HepG2 (cell line): ENCODE measurements around the gene IHH. TPM values are rescaled to one million over a fixed set of nuclear protein-coding genes. Genes with fewer than 3 reads are reported as not detected.

ENCODE experiments used
- ADNP ChIP-seq: sonication (generic); formaldehyde crosslinking; IDR thresholded peaks from 2 replicates; pipeline ENCODE4 v1.4.0; 2020; ENCODE audit warnings: missing genetic modification reagents
- E2F1 ChIP-seq: sonication (generic); formaldehyde crosslinking; IDR thresholded peaks from 2 replicates; pipeline ENCODE4 v1.5.0; 2020; ENCODE audit warnings: missing genetic modification reagents
- EZH2 ChIP-seq: conservative IDR thresholded peaks from 2 replicates; pipeline ENCODE4 v1.6.1; 2012; ENCODE audit warnings: mild to moderate bottlenecking, low read depth, low read length, moderate library complexity
- GFI1 ChIP-seq: sonication (generic); formaldehyde crosslinking; IDR thresholded peaks from 2 replicates; pipeline ENCODE4 v1.5.0; 2020; ENCODE audit warnings: missing genetic modification reagents, mild to moderate bottlenecking, borderline replicate concordance
- HIC2 ChIP-seq: sonication (generic); formaldehyde crosslinking; IDR thresholded peaks from 2 replicates; pipeline ENCODE4 v1.9.0; 2022; ENCODE audit warnings: low read depth, missing genetic modification reagents
- ISL2 ChIP-seq: sonication (generic); formaldehyde crosslinking; IDR thresholded peaks from 2 replicates; pipeline ENCODE4 v1.5.0; 2020; ENCODE audit warnings: missing genetic modification reagents
- MAFF ChIP-seq: IDR thresholded peaks from 2 replicates; pipeline ENCODE4 v1.6.1; 2011; ENCODE audit warnings: low read depth, low read length, improper control_type of control experiment
- MED13 ChIP-seq: sonication (generic); formaldehyde crosslinking; IDR thresholded peaks from 2 replicates; pipeline ENCODE4 v1.5.0; 2020; ENCODE audit warnings: missing genetic modification reagents
- POLR2G ChIP-seq: fragments of 200-400 bp; formaldehyde crosslinking; IDR thresholded peaks from 2 replicates; pipeline ENCODE4 v1.6.1; 2018; ENCODE audit warnings: mild to moderate bottlenecking, low read depth, low read length, moderate library complexity
- SMAD1 ChIP-seq: sonication (generic); formaldehyde crosslinking; IDR thresholded peaks from 2 replicates; pipeline ENCODE4 v1.4.0; 2020; ENCODE audit warnings: missing genetic modification reagents, low read depth, mild to moderate bottlenecking, borderline replicate concordance
- SMAD9 ChIP-seq: sonication (generic); formaldehyde crosslinking; IDR thresholded peaks from 2 replicates; pipeline ENCODE4 v1.5.1; 2020; ENCODE audit warnings: mild to moderate bottlenecking, missing genetic modification reagents
- SOX13 ChIP-seq, 3 experiments: fragments of 450-650 bp in 1 of 3; sonication (generic) in 1 of 3; formaldehyde crosslinking in 1 of 3; IDR thresholded peaks in 2 of 3; conservative IDR thresholded peaks in 1 of 3; 2 replicates each; pipeline versions ENCODE4 v1.5.0 to v1.6.1; 2016 to 2020; ENCODE audit warnings: antibody characterized with exemption in 1 of 3, mild to moderate bottlenecking in 1 of 3, missing compliant biosample characterization in 1 of 3, missing genetic modification reagents in 1 of 3, moderate library complexity in 1 of 3
- ZBTB1 ChIP-seq: sonication (generic); formaldehyde crosslinking; IDR thresholded peaks from 2 replicates; pipeline ENCODE4 v1.4.0; 2020; ENCODE audit warnings: missing genetic modification reagents, borderline replicate concordance
- ZFY ChIP-seq: sonication (generic); formaldehyde crosslinking; IDR thresholded peaks from 2 replicates; pipeline ENCODE4 v1.4.0; 2020; ENCODE audit warnings: missing genetic modification reagents
- ZNF124 ChIP-seq: sonication (generic); formaldehyde crosslinking; IDR thresholded peaks from 2 replicates; pipeline ENCODE4 v1.4.0; 2020; ENCODE audit warnings: missing genetic modification reagents
- ZNF275 ChIP-seq: sonication (generic); formaldehyde crosslinking; IDR thresholded peaks from 2 replicates; pipeline ENCODE4 v1.8.0; 2022; ENCODE audit warnings: missing genetic modification reagents, mild to moderate bottlenecking, inconsistent platforms, borderline replicate concordance
- ZNF367 ChIP-seq: sonication (generic); formaldehyde crosslinking; IDR thresholded peaks from 2 replicates; pipeline ENCODE4 v1.4.0; 2020; ENCODE audit warnings: missing genetic modification reagents, borderline replicate concordance
- ZNF44 ChIP-seq: sonication (generic); formaldehyde crosslinking; IDR thresholded peaks from 2 replicates; pipeline ENCODE4 v1.5.1; 2020; ENCODE audit warnings: mild to moderate bottlenecking, missing genetic modification reagents
- ZNF510 ChIP-seq: sonication (generic); formaldehyde crosslinking; IDR thresholded peaks from 2 replicates; pipeline ENCODE4 v1.4.0; 2020; ENCODE audit warnings: low read depth, mild to moderate bottlenecking, missing genetic modification reagents
- polyA plus RNA-seq, 8 experiments: library from polyadenylated mRNA; depleted of rRNA in 3 of 8; stranded (reverse) in 7 of 8; unstranded in 1 of 8; fragments of >200 nt; fragmentation: Illumina TruSeq in 4 of 8; extraction: Trizol in 4 of 8; gene quantifications; 2 replicates each; pipeline versions ENCODE4 v1.2.1 to v1.2.3, GENCODE V29; 2011 to 2016; ENCODE audit warnings: low read depth in 4 of 8, missing spikeins in 1 of 8, mixed read lengths in 1 of 8; ENCODE audit not compliant: insufficient read depth in 1 of 8
- total RNA-seq, 5 experiments: library from RNA; depleted of rRNA; stranded (reverse); fragments of >200 nt; fragmentation: Illumina TruSeq; extraction: Trizol; gene quantifications; 2 replicates each; pipeline ENCODE4 v1.2.3, GENCODE V29; 2016; ENCODE audit warnings: low read depth in 1 of 5
- TF ChIP-seq, protein P1 (sequence below): sonication (generic); formaldehyde crosslinking; IDR thresholded peaks from 2 replicates; pipeline ENCODE4 v1.8.0; 2022; ENCODE audit warnings: mild to moderate bottlenecking, missing genetic modification reagents
- TF ChIP-seq, protein P2 (sequence below): sonication (generic); formaldehyde crosslinking; IDR thresholded peaks from 2 replicates; pipeline ENCODE4 v1.5.0; 2020; ENCODE audit warnings: missing genetic modification reagents, mild to moderate bottlenecking, borderline replicate concordance

Gene IHH
- total and polyA plus RNA-seq, 2 of the 13 experiments (the other 11 are each of a cell fraction or from before 2014, with no cell fraction given), result 0.42 TPM; not detected in 1

DNA sequence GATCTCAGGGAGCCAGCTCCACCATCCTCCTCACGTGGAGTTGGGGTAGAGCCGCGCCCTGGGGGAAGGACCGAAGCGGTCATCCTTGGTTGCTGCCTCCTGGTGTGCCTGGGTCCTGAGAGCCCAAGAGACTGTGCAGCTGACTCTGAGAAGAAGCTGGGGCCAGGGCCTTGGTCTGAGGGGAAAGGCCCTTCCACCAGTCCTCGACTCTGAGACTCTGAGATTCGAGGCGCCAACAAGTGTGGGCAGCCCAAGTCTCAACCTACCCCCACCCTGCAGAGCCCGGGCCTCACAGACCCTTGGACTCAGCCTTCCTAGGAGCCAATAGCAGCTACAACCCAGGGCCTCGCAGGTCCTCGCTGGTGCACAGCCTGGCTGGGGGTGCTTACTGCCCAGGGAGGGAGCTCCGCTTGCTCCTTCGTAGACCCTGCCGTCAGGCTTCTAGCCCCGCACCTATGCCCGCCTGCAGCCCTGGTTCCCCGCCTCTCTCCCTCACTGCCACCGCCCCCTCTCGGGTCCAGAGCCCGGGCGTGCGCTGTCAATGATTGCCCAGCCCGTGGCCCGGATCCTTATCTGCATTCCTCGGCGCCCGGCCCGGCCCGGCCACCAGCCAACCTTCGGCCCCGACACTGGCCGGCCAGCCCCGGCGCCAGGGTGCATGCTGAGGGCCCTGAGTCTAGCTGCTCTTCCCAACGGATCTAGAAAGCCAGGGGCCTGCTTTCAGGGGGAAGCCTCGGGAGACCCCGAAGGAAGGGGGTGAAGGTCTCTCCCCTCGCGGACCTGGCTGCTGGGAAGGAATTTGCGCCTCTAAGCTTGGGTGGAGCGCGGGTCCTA lies 2.0 kb downstream of the IHH start (continued):
- no peak for TF ChIP-seq ZBTB1 (CRISPR knock-in tag)
- TF ChIP-seq ZNF367 (CRISPR knock-in tag), result no peak
- no peak; the same call in 1 of the 2 replicates for TF ChIP-seq SOX13 (IDR thresholded peaks at IDR 0.05)
- TF ChIP-seq SOX13 (CRISPR knock-in tag; conservative IDR thresholded peaks at IDR 0.05 in 1 of 2, IDR thresholded peaks at IDR 0.05 in 1 of 2), result peak in 1 of 2 experiments; percentile 94; a peak in 2 of 4 replicates
- TF ChIP-seq GFI1 (CRISPR knock-in tag), result peak; percentile 60; the same call in 1 of the 2 replicates
- no peak for TF ChIP-seq E2F1 (CRISPR knock-in tag)
- TF ChIP-seq, protein P1, sequence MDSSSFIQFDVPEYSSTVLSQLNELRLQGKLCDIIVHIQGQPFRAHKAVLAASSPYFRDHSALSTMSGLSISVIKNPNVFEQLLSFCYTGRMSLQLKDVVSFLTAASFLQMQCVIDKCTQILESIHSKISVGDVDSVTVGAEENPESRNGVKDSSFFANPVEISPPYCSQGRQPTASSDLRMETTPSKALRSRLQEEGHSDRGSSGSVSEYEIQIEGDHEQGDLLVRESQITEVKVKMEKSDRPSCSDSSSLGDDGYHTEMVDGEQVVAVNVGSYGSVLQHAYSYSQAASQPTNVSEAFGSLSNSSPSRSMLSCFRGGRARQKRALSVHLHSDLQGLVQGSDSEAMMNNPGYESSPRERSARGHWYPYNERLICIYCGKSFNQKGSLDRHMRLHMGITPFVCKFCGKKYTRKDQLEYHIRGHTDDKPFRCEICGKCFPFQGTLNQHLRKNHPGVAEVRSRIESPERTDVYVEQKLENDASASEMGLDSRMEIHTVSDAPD (CRISPR knock-in tag), result peak; percentile 77; the same call in 1 of the 2 replicates
- peak; percentile 83; the same call in 1 of the 2 replicates for TF ChIP-seq ZNF510 (CRISPR knock-in tag)
- TF ChIP-seq MED13 (CRISPR knock-in tag), result no peak
- TF ChIP-seq MAFF, result no peak
- TF ChIP-seq ZNF124, result no peak
- TF ChIP-seq ADNP, result no peak
- peak; percentile 19; the same call in 1 of the 2 replicates for TF ChIP-seq SMAD1 (CRISPR knock-in tag)
- TF ChIP-seq HIC2 (CRISPR knock-in tag), result peak; percentile 92
- TF ChIP-seq POLR2G, result peak; percentile 65
- TF ChIP-seq ZNF275, result no peak
- no peak for TF ChIP-seq SMAD9 (CRISPR knock-in tag)
- TF ChIP-seq ISL2 (CRISPR knock-in tag), result peak; percentile 82
- TF ChIP-seq, protein P2, sequence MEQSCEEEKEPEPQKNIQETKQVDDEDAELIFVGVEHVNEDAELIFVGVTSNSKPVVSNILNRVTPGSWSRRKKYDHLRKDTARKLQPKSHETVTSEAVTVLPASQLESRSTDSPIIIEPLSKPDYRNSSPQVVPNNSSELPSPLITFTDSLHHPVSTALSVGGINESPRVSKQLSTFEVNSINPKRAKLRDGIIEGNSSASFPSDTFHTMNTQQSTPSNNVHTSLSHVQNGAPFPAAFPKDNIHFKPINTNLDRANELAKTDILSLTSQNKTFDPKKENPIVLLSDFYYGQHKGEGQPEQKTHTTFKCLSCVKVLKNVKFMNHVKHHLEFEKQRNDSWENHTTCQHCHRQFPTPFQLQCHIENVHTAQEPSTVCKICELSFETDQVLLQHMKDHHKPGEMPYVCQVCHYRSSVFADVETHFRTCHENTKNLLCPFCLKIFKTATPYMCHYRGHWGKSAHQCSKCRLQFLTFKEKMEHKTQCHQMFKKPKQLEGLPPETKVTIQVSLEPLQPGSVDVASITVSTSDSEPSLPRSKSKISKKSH (CRISPR knock-in tag), result no peak
- no peak for TF ChIP-seq ZNF44 (CRISPR knock-in tag)
- peak; percentile 80 for TF ChIP-seq ZFY (CRISPR knock-in tag)
- TF ChIP-seq EZH2, result no peak
